ENCODE results near the gene CBX6.

CBX6 gene

GRCh38 chr22:38873469-38874411 lies 1.7 kb upstream of the CBX6 start:
- DNase-seq (ENCODE audit: low read depth): no peak

GRCh38 chr22:38872831-38873248 lies 824 bp upstream of the CBX6 start:
- peak; percentile 45 for DNase-seq (ENCODE audit: low read depth)

GRCh38 chr22:38871360-38872171 lies 450 bp downstream of the CBX6 start:
- DNase-seq (ENCODE audit: low read depth): peak; percentile 24

GRCh38 chr22:38870791-38871359 lies 1.1 kb downstream of the CBX6 start:
- no peak for DNase-seq (ENCODE audit: low read depth)

GRCh38 chr22:38870312-38870741 lies 1.7 kb downstream of the CBX6 start:
- peak; percentile 86 for DNase-seq (ENCODE audit: low read depth)

GRCh38 chr22:38869663-38870062 lies 2.4 kb downstream of the CBX6 start:
- no peak for DNase-seq (ENCODE audit: low read depth)

- DNase-seq (ENCODE audit: low read depth): peak; percentile 71
Measured at GRCh38 chr22:38868886-38869381, 3.1 kb downstream of the CBX6 start.

- DNase-seq (ENCODE audit: low read depth): no peak
Measured at GRCh38 chr22:38868286-38868721, 3.7 kb downstream of the CBX6 start.

GRCh38 chr22:38867471-38868285 lies 4.3 kb downstream of the CBX6 start:
- DNase-seq (ENCODE audit: low read depth): no peak

GRCh38 chr22:38867124-38867455 lies 4.9 kb downstream of the CBX6 start:
- DNase-seq (ENCODE audit: low read depth): no peak

GRCh38 chr22:38866399-38867123 lies 5.5 kb downstream of the CBX6 start:
- DNase-seq (ENCODE audit: low read depth): no peak

- no peak for DNase-seq (ENCODE audit: low read depth)
Measured at GRCh38 chr22:38866024-38866398, 6.0 kb downstream of the CBX6 start.

- DNase-seq (ENCODE audit: low read depth): no peak
Measured at GRCh38 chr22:38865201-38866023, 6.6 kb downstream of the CBX6 start.

GRCh38 chr22:38864361-38865191 lies 7.4 kb downstream of the CBX6 start:
- no peak for DNase-seq (ENCODE audit: low read depth)

- DNase-seq (ENCODE audit: low read depth): no peak
Measured at GRCh38 chr22:38863531-38864131, 8.4 kb downstream of the CBX6 start.

GRCh38 chr22:38862375-38863329 lies 9.4 kb downstream of the CBX6 start:
- peak; percentile 20 for DNase-seq (ENCODE audit: low read depth)

GRCh38 chr22:38861927-38862326 lies 10.1 kb downstream of the CBX6 start:
- no peak for DNase-seq (ENCODE audit: low read depth)

Measured in EH (cell line).